Measurements from ENCODE around the gene MED26.
A peak's percentile ranks its signal among the peaks of the same experiment; 100 is the strongest.
"Not testable (repeated sequence)": the region's sequence is repeated elsewhere in the genome, so short reads cannot be mapped to it uniquely, and the experiment has no call there.

The MED26 gene

GRCh38 chr19:16571822-16572331 is 56.1 kb downstream of the MED26 start:
- DNase-seq, result peak; percentile 58

GRCh38 chr19:16571283-16571682 is 56.7 kb downstream of the MED26 start:
- no peak for DNase-seq

- DNase-seq, result no peak
Observed at GRCh38 chr19:16569609-16570320, 58.2 kb downstream of the MED26 start.

- no peak for DNase-seq
Observed at GRCh38 chr19:16566702-16567101, 61.3 kb downstream of the MED26 start.

GRCh38 chr19:16566161-16566560 is 61.8 kb downstream of the MED26 start:
- DNase-seq, result peak; percentile 71

GRCh38 chr19:16564842-16565241 is 63.2 kb downstream of the MED26 start:
- DNase-seq, result no peak

- DNase-seq, result no peak
Observed at GRCh38 chr19:16562608-16563025, 65.4 kb downstream of the MED26 start.

- DNase-seq, result no peak
Observed at GRCh38 chr19:16561382-16561781, 66.6 kb downstream of the MED26 start.

GRCh38 chr19:16559780-16560276 is 68.2 kb downstream of the MED26 start:
- DNase-seq, result no peak

- DNase-seq, result no peak
Observed at GRCh38 chr19:16554776-16555175, 73.2 kb downstream of the MED26 start.

GRCh38 chr19:16551902-16552301 is 76.1 kb downstream of the MED26 start:
- not testable (repeated sequence) for DNase-seq

- no peak for DNase-seq
Observed at GRCh38 chr19:16548956-16549355, 79.0 kb downstream of the MED26 start.

- DNase-seq, result no peak
Observed at GRCh38 chr19:16544473-16545231, 83.4 kb downstream of the MED26 start.

GRCh38 chr19:16543734-16544133 is 84.3 kb downstream of the MED26 start:
- not testable (repeated sequence) for DNase-seq

GRCh38 chr19:16542910-16543472 is 85.0 kb downstream of the MED26 start:
- peak; percentile 39 for DNase-seq

- peak; percentile 95 for DNase-seq
Observed at GRCh38 chr19:16542045-16542909, 85.7 kb downstream of the MED26 start, which contains the start of gene CHERP. CHERP (minus strand) TSS chr19:16542437; CDS start chr19:16542378, 59 bp downstream.

GRCh38 chr19:16541526-16542044 is 86.4 kb downstream of the MED26 start:
- DNase-seq, result no peak

- no peak for DNase-seq
Observed at GRCh38 chr19:16540948-16541347, 87.1 kb downstream of the MED26 start.

GRCh38 chr19:16537111-16537510 is 90.9 kb downstream of the MED26 start:
- DNase-seq, result no peak

GRCh38 chr19:16536130-16536529 is 91.9 kb downstream of the MED26 start:
- no peak for DNase-seq

GRCh38 chr19:16535381-16535780 is 92.6 kb downstream of the MED26 start:
- DNase-seq, result no peak
